Vagina (tissue), 2 donors: ENCODE measurements around the gene RBBP8NL. TPM values are rescaled to one million over a fixed set of nuclear protein-coding genes. Genes with fewer than 3 reads are reported as not detected.

Source experiments
- DNase-seq, 2 donors: peaks; one replicate each; pipeline ENCODE4 v3.0.0-alpha.2; 2017; ENCODE audit errors: extremely low spot score in 2 of 2
- H3K27ac ChIP-seq: fragments of 200-600 bp; sonication (generic); one replicate; pipeline ENCODE4 v1.5.1; 2019
- H3K27me3 ChIP-seq: fragments of 200-600 bp; sonication (generic); one replicate; pipeline ENCODE4 v1.5.1; 2019
- H3K36me3 ChIP-seq, 2 donors: fragments of 200-600 bp; sonication (generic); one replicate each; pipeline ENCODE4 v1.5.1; 2017 to 2019
- H3K4me1 ChIP-seq: fragments of 200-600 bp; sonication (generic); one replicate; pipeline ENCODE4 v1.5.1; 2019
- H3K4me3 ChIP-seq, 2 donors: fragments of 200-600 bp; sonication (generic); 1 replicate in 1 of 2; 2 replicates in 1 of 2; pipeline ENCODE4 v1.5.1; 2016 to 2019
- H3K9me3 ChIP-seq: fragments of 200-600 bp; sonication (generic); one replicate; pipeline ENCODE4 v1.5.1; 2019
- POLR2A ChIP-seq, 2 donors: fragments of 450-650 bp; IDR thresholded peaks; one replicate each; pipeline ENCODE4 v1.6.1; 2017; ENCODE audit warnings: antibody characterized with exemption in 2 of 2, mild to moderate bottlenecking in 2 of 2, moderate library complexity in 2 of 2
- POLR2AphosphoS5 ChIP-seq, 2 donors: sonication (generic); formaldehyde crosslinking; IDR thresholded peaks; one replicate each; pipeline ENCODE4 v1.9.0; 2017; ENCODE audit warnings: antibody characterized with exemption in 2 of 2, mild to moderate bottlenecking in 2 of 2, low read depth in 1 of 2; ENCODE audit not compliant: insufficient read depth in 1 of 2
- intact Hi-C: fragments of 100-400 bp; cut with DNase I; formaldehyde crosslinking; loops from one replicate; pipeline ENCODE4 v1.15.1; 2023
- total RNA-seq: library from RNA; depleted of rRNA; stranded (reverse); fragments of >200 nt; gene quantifications from one replicate; pipeline ENCODE4 v1.2.3, GENCODE V29; 2016
- TF ChIP-seq, protein P1 (sequence below), 3 experiments: fragments of 450-650 bp in 2 of 3; fragments of 200-600 bp in 1 of 3; sonication (generic) in 1 of 3; IDR thresholded peaks; one replicate each; pipeline ENCODE4 v1.5.1; 2017 to 2019; ENCODE audit warnings: antibody characterized with exemption in 3 of 3, mild to moderate bottlenecking in 2 of 3, moderate library complexity in 2 of 3

Gene RBBP8NL
- total RNA-seq, 1 donor from 2014 or later: 1.7 TPM

GRCh38 chr20:62400021-62400420, 27.3 kb downstream of the RBBP8NL start:
- Histone ChIP-seq H3K36me3 (no peaks in the 10 kb centered on the region), H3K27ac (no peak overlapping the region), H3K4me3 (no peak overlapping the region), H3K27me3 (no peaks in the 10 kb centered on the region), H3K9me3 (no peaks in the 10 kb centered on the region), H3K4me1 (peaks cover 6% of the 10 kb centered on the region)
- TF ChIP-seq, protein P1, sequence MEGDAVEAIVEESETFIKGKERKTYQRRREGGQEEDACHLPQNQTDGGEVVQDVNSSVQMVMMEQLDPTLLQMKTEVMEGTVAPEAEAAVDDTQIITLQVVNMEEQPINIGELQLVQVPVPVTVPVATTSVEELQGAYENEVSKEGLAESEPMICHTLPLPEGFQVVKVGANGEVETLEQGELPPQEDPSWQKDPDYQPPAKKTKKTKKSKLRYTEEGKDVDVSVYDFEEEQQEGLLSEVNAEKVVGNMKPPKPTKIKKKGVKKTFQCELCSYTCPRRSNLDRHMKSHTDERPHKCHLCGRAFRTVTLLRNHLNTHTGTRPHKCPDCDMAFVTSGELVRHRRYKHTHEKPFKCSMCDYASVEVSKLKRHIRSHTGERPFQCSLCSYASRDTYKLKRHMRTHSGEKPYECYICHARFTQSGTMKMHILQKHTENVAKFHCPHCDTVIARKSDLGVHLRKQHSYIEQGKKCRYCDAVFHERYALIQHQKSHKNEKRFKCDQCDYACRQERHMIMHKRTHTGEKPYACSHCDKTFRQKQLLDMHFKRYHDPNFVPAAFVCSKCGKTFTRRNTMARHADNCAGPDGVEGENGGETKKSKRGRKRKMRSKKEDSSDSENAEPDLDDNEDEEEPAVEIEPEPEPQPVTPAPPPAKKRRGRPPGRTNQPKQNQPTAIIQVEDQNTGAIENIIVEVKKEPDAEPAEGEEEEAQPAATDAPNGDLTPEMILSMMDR (IDR thresholded peaks at IDR 0.05): no peak
- TF ChIP-seq POLR2A (IDR thresholded peaks at IDR 0.05) (no peak), POLR2AphosphoS5 (IDR thresholded peaks at IDR 0.05; ENCODE audit: insufficient read depth in 1 of 2, low read depth in 1 of 2) (no peak)
- DNase-seq: no peak
- intact Hi-C loops: no loop called here

DNA sequence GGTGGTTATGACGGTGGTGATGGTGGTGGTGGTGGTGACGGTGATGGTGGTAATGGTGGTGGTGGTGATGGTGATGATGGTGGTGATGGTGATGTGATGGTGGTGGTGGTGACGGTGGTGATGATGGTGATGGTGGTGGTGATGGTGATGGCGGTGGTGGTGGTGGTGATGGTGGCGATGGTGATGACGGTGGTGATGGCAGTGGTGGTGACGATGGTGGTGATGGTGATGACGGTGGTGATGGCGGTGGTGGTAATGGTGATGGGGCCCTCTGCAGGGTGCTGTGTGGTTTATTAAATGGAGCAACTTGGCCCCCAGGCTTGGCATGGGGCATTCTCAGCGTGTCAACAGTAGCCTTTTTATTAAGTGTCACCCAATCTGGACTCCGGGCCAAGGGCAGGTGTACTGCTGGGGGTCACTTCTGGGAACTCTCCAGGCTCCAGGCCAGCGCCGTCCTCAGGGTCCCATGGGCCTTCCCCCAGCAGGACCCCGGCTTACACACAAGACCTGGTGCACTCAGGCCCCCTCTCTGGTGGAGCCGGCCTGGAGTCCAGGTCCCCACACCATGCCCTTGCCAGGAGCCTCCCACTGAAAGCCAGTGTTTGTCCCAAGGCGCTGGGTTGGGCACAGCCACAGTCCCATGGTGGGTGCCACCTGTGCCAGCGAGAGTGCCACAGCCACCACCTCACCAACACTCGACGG, 29.1 kb downstream of the RBBP8NL start:
- intact Hi-C loops: no loop called here
- Histone ChIP-seq H3K27ac (no peak overlapping the region), H3K36me3 (peaks cover 0 to 3% of the 10 kb centered on the region in 2 donors), H3K9me3 (no peaks in the 10 kb centered on the region), H3K4me3 (no peak overlapping the region), H3K27me3 (no peaks in the 10 kb centered on the region), H3K4me1 (no peaks in the 10 kb centered on the region)
- TF ChIP-seq POLR2AphosphoS5 (IDR thresholded peaks at IDR 0.05; ENCODE audit: insufficient read depth in 1 of 2, low read depth in 1 of 2) (no peak), POLR2A (IDR thresholded peaks at IDR 0.05) (no peak)
- TF ChIP-seq, protein P1 (IDR thresholded peaks at IDR 0.05): no peak
- no peak for DNase-seq

GRCh38 chr20:62396367-62397239, 30.7 kb downstream of the RBBP8NL start:
- no peaks in the 10 kb centered on the region for H3K27me3 ChIP-seq
- H3K4me1 ChIP-seq: no peaks in the 10 kb centered on the region
- no peak for TF ChIP-seq POLR2A (IDR thresholded peaks at IDR 0.05)
- TF ChIP-seq, protein P1 (IDR thresholded peaks at IDR 0.05): no peak
- no peak for TF ChIP-seq POLR2AphosphoS5 (IDR thresholded peaks at IDR 0.05; ENCODE audit: insufficient read depth in 1 of 2, low read depth in 1 of 2)
- DNase-seq: no peak
- H3K9me3 ChIP-seq: no peaks in the 10 kb centered on the region
- intact Hi-C loops: no loop called here
- no peak overlapping the region for H3K27ac ChIP-seq
- H3K4me3 ChIP-seq: no peak overlapping the region
- peaks cover 2 to 3% of the 10 kb centered on the region in 2 donors for H3K36me3 ChIP-seq

DNA sequence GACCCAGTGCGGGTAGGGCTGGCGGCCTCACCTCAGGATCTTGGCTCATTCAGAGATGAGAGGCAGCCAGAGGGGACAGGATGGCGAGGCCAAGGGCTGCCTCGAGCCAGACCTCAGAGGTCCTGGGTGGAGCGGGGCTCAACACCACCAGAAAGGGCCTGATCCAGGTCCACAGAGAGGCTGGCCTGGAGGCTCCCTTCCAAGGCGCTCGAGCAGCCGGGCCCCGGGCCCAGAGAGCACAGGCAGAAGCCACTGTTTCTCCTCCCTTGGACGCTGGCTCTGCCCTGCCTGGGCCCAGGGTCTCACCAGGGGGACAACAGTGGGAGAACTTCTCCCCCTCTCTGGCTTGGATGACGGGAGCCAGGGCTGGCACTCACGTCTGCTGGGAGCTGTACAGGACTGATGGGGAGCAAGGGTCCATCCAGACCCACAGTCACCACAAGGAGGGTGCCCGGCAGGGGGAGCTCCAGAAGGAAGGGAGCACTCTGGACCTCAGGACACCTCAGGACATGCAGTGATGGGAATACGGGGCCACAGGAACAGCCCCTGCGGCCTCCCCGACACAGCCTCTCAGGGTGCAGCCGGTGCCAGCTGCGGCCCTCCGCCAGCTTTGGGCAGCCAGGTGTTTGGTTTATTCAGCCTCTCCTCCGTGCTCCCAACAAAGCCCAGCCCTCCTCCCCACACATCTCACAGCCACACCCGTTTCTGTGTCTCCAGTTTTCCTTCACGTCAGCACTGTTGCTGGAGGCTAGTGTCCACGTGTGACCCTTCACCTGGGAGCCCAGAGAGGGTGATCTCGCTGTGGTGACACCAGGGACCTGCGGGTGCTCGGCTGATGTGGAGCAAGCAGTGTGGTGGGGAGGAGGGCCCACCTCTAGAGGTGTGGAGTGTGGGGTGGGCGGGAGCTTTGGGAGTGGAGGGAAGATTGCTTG, 31.8 kb downstream of the RBBP8NL start:
- Histone ChIP-seq H3K36me3 (peaks cover 3 to 12% of the 10 kb centered on the region in 2 donors), H3K4me1 (no peaks in the 10 kb centered on the region), H3K9me3 (no peaks in the 10 kb centered on the region), H3K4me3 (no peak overlapping the region), H3K27me3 (no peaks in the 10 kb centered on the region), H3K27ac (no peak overlapping the region)
- DNase-seq: no peak
- TF ChIP-seq, protein P1 (IDR thresholded peaks at IDR 0.05): no peak
- TF ChIP-seq POLR2A (IDR thresholded peaks at IDR 0.05) (no peak), POLR2AphosphoS5 (IDR thresholded peaks at IDR 0.05; ENCODE audit: insufficient read depth in 1 of 2, low read depth in 1 of 2) (no peak)
- intact Hi-C loops: no loop called here
